ENCODE results near the gene RFPL4AL1. TPM values are rescaled to one million over a fixed set of nuclear protein-coding genes. Genes with fewer than 3 reads are reported as not detected.
A peak's percentile ranks its signal among the peaks of the same experiment; 100 is the strongest.

The RFPL4AL1 gene
- total RNA-seq, 3 donors from 2014 or later = 0.35 TPM; not detected in 2

- H3K9me3 ChIP-seq = no peaks in the 10 kb centered on the region
- ATAC-seq (no peak), DNase-seq (no peak)
- intact Hi-C loops (cut with DNase I, micrococcal nuclease) = no loop called here
- TF ChIP-seq, protein P1, sequence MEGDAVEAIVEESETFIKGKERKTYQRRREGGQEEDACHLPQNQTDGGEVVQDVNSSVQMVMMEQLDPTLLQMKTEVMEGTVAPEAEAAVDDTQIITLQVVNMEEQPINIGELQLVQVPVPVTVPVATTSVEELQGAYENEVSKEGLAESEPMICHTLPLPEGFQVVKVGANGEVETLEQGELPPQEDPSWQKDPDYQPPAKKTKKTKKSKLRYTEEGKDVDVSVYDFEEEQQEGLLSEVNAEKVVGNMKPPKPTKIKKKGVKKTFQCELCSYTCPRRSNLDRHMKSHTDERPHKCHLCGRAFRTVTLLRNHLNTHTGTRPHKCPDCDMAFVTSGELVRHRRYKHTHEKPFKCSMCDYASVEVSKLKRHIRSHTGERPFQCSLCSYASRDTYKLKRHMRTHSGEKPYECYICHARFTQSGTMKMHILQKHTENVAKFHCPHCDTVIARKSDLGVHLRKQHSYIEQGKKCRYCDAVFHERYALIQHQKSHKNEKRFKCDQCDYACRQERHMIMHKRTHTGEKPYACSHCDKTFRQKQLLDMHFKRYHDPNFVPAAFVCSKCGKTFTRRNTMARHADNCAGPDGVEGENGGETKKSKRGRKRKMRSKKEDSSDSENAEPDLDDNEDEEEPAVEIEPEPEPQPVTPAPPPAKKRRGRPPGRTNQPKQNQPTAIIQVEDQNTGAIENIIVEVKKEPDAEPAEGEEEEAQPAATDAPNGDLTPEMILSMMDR (IDR thresholded peaks at IDR 0.05) = no peak
- H3K4me3 ChIP-seq = no peak overlapping the region
- no peaks in the 10 kb centered on the region for H3K36me3 ChIP-seq (ENCODE audit: low read depth)
- H3K4me1 ChIP-seq (ENCODE audit: low read depth) = no peaks in the 10 kb centered on the region
Measured at GRCh38 chr19:55811340-55811739, 42.4 kb downstream of the RFPL4AL1 start.

DNA sequence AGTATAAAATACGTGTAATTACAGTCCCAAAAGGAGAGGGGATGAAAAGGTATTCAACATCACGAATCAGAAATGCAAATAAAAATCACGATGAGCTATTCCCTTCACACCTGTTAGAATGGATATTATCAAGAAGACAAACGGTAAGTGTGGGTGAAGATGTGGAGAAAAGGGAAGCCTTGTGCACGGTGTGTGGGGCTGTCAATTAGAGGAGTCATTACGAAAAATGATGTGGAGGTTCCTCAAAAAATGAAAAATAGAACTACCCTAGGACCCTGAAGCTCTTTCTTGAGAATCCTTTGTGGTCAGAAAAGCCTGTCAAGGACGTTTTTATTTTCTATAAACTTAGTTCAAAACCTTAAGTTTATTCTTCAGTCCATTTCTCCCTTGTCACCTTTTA lies 43.5 kb downstream of the RFPL4AL1 start:
- Histone ChIP-seq H3K4me3 (no peak overlapping the region), H3K9me3 (no peaks in the 10 kb centered on the region), H3K36me3 (ENCODE audit: low read depth) (no peaks in the 10 kb centered on the region), H3K4me1 (ENCODE audit: low read depth) (no peaks in the 10 kb centered on the region)
- DNase-seq = no peak
- ATAC-seq = no peak
- TF ChIP-seq, protein P1 (IDR thresholded peaks at IDR 0.05) = no peak
- intact Hi-C loops (cut with DNase I, micrococcal nuclease) = no loop called here

DNA sequence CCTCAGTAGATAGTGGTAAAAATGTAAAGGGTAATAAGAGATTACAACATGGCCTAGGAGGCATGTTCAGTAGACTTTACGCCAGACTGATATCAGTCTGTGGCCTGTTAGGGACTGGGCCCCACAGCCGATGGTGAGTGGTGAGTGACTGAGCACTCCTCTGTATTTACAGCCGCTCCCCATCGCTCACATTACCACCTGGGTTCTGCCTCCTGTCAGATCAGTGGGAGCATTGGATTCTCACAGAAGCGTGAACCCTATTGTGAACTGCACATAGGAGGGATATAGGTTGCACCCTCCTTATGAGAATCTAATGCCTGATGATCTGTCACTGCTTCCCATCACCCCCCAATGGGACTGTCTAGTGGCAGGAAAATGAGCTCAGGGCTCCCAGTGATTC lies 45.0 kb downstream of the RFPL4AL1 start:
- H3K36me3 ChIP-seq (ENCODE audit: low read depth) = no peaks in the 10 kb centered on the region
- DNase-seq (no peak), ATAC-seq (no peak)
- intact Hi-C loops (cut with DNase I, micrococcal nuclease) = no loop called here
- no peaks in the 10 kb centered on the region for H3K9me3 ChIP-seq
- no peak overlapping the region for H3K4me3 ChIP-seq
- TF ChIP-seq, protein P1 (IDR thresholded peaks at IDR 0.05) = no peak
- H3K4me1 ChIP-seq (ENCODE audit: low read depth) = no peaks in the 10 kb centered on the region

- no peaks in the 10 kb centered on the region for H3K9me3 ChIP-seq
- intact Hi-C loops (cut with DNase I, micrococcal nuclease) = no loop called here
- DNase-seq (peak in 1 of 3 donors; percentile 11), ATAC-seq (peak; percentile 70)
- TF ChIP-seq, protein P1 (IDR thresholded peaks at IDR 0.05) = no peak
- H3K4me3 ChIP-seq = no peak overlapping the region
- H3K4me1 ChIP-seq (ENCODE audit: low read depth) = no peaks in the 10 kb centered on the region
- no peaks in the 10 kb centered on the region for H3K36me3 ChIP-seq (ENCODE audit: low read depth)
Measured at GRCh38 chr19:55820037-55820436, 51.1 kb downstream of the RFPL4AL1 start.

Other genes with a start within 250 kb of the RFPL4AL1 start
- gene SBK2, start 232.0 kb upstream of the RFPL4AL1 start, total RNA-seq = not detected
- gene SBK3, start 223.6 kb upstream of the RFPL4AL1 start, total RNA-seq = under 1 TPM in 2 of 3 donors, not detected in 1; 0.34 to 0.54 TPM
- gene ZNF579, start 188.3 kb upstream of the RFPL4AL1 start, total RNA-seq = 10 to 100 TPM in 1 of 3 donors, 1 to 10 TPM in 2; 6.2 to 13.6 (median 7.2) TPM
- 10 to 100 TPM; 15.7 to 20.3 (median 20.0) TPM for gene FIZ1, start 169.6 kb upstream of the RFPL4AL1 start, total RNA-seq
- 10 to 100 TPM; 25.5 to 27.1 (median 26.5) TPM for gene ZNF524, start 168.8 kb upstream of the RFPL4AL1 start, total RNA-seq
- gene ZNF865, start 163.5 kb upstream of the RFPL4AL1 start, total RNA-seq = 10 to 100 TPM; 12.7 to 18.5 (median 13.2) TPM
- gene ZNF784, start 144.6 kb upstream of the RFPL4AL1 start, total RNA-seq = 10 to 100 TPM in 2 of 3 donors, 1 to 10 TPM in 1; 8.7 to 13.8 (median 10.1) TPM
- 10 to 100 TPM; 29.6 to 46.0 (median 31.6) TPM for gene ZNF580, start 128.1 kb upstream of the RFPL4AL1 start, total RNA-seq
- gene ZNF581, start 125.5 kb upstream of the RFPL4AL1 start, total RNA-seq = 10 to 100 TPM; 15.2 to 22.5 (median 20.1) TPM
- 10 to 100 TPM in 1 of 3 donors, 1 to 10 TPM in 2; 5.5 to 14.8 (median 6.3) TPM for gene CCDC106, start 120.9 kb upstream of the RFPL4AL1 start, total RNA-seq
- 100 to 1,000 TPM; 162 to 194 (median 163) TPM for gene U2AF2, start 114.1 kb upstream of the RFPL4AL1 start, total RNA-seq
- gene EPN1, start 93.9 kb upstream of the RFPL4AL1 start, total RNA-seq = 100 to 1,000 TPM; 156 to 251 (median 192) TPM
- gene NLRP9, start 30.7 kb upstream of the RFPL4AL1 start, total RNA-seq = not detected
- gene RFPL4A, start 10.0 kb upstream of the RFPL4AL1 start, total RNA-seq = not detected
- under 1 TPM in 1 of 3 donors, not detected in 2; 0.12 TPM for gene NLRP11, start 62.9 kb downstream of the RFPL4AL1 start, total RNA-seq
- not detected for gene NLRP4, start 67.4 kb downstream of the RFPL4AL1 start, total RNA-seq
- gene NLRP13, start 163.2 kb downstream of the RFPL4AL1 start, total RNA-seq = not detected
- gene NLRP8, start 178.7 kb downstream of the RFPL4AL1 start, total RNA-seq = not detected
- not detected for gene NLRP5, start 217.7 kb downstream of the RFPL4AL1 start, total RNA-seq

Measured in mucosa of descending colon (tissue), 3 donors.